NB4 (cell line): ENCODE results near the gene SLX9.

Experiments used
- CTCF ChIP-seq: IDR thresholded peaks from one replicate; pipeline ENCODE4 v1.5.1; 2012; ENCODE audit warnings: low read depth, low read length
- MYC ChIP-seq: IDR thresholded peaks from 2 replicates; pipeline ENCODE4 v1.6.1; 2011; ENCODE audit warnings: low read depth, low read length
- POLR2A ChIP-seq: IDR thresholded peaks from 2 replicates; pipeline ENCODE4 v1.6.1; 2011; ENCODE audit warnings: mild to moderate bottlenecking; ENCODE audit not compliant: insufficient read length; ENCODE audit errors: extremely low read depth

- TF ChIP-seq CTCF (no peak), POLR2A (no peak), MYC (no peak)
These were observed 34.8 kb downstream of the SLX9 start for GRCh38 chr21:44974676-44975075.
